H1 (cell line): ENCODE results near the gene LDAH.

Source experiments
- CHD7 ChIP-seq: fragments of 300-600 bp; sonication (generic); IDR thresholded peaks from 2 replicates; pipeline ENCODE4 v1.7.1; 2012; ENCODE audit warnings: low read length, moderate library complexity, mild to moderate bottlenecking, inconsistent platforms; ENCODE audit not compliant: insufficient replicate concordance
- CREB1 ChIP-seq: IDR thresholded peaks from 2 replicates; pipeline ENCODE4 v1.6.1; 2012; ENCODE audit warnings: inconsistent platforms
- EP300 ChIP-seq, 2 experiments: IDR thresholded peaks; 1 replicate in 1 of 2; 2 replicates in 1 of 2; pipeline ENCODE4 v1.6.1; 2011 to 2012; ENCODE audit warnings: low read depth in 2 of 2, low read length in 2 of 2, mild to moderate bottlenecking in 2 of 2, borderline replicate concordance in 1 of 2, inconsistent platforms in 1 of 2, moderate library complexity in 1 of 2
- POLR2AphosphoS5 ChIP-seq: IDR thresholded peaks from 2 replicates; pipeline ENCODE4 v1.6.1; 2011; ENCODE audit warnings: low read depth, low read length
- POU5F1 ChIP-seq: IDR thresholded peaks from 2 replicates; pipeline ENCODE4 v1.6.1; 2011; ENCODE audit warnings: low read depth, mild to moderate bottlenecking, low read length, moderate library complexity
- TCF12 ChIP-seq: IDR thresholded peaks from 2 replicates; pipeline ENCODE4 v1.6.1; 2011; ENCODE audit warnings: low read depth, mild to moderate bottlenecking, low read length
- TEAD4 ChIP-seq: IDR thresholded peaks from 2 replicates; pipeline ENCODE4 v1.6.1; 2012; ENCODE audit warnings: low read depth, low read length, inconsistent platforms, mixed read lengths
- USF2 ChIP-seq: IDR thresholded peaks from 2 replicates; pipeline ENCODE4 v1.6.1; 2011; ENCODE audit warnings: low read length, improper control_type of control experiment
- TF ChIP-seq, protein P1 (sequence below), 3 experiments: IDR thresholded peaks; 1 replicate in 2 of 3; 2 replicates in 1 of 3; pipeline versions ENCODE4 v1.5.1 to v1.6.1; 2011; ENCODE audit warnings: low read length in 3 of 3, mild to moderate bottlenecking in 3 of 3, inconsistent platforms in 2 of 3, low read depth in 1 of 3, moderate library complexity in 1 of 3; ENCODE audit not compliant: insufficient read depth in 1 of 3; ENCODE audit errors: control extremely low read depth in 1 of 3

DNA sequence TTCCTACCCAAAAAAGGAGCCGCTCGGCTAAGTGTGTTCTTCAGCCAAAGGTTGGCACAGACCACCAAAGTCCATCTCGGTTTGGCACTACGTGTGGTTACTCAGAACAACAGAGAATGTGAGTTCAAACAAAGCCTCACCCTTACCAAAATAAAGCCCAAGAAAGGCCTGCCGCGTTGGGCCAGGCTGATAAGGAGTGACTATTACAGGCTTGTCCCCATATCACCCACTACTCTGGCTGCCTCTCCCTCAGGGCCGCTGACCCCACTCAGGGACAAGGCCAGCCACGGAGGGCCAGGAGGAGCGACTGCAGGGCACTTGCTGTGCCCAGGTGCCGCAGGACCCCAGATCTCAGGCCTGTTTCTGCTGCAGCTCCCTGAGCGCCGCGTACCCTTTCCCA is 185.8 kb downstream of the LDAH start:
- TF ChIP-seq, protein P1, sequence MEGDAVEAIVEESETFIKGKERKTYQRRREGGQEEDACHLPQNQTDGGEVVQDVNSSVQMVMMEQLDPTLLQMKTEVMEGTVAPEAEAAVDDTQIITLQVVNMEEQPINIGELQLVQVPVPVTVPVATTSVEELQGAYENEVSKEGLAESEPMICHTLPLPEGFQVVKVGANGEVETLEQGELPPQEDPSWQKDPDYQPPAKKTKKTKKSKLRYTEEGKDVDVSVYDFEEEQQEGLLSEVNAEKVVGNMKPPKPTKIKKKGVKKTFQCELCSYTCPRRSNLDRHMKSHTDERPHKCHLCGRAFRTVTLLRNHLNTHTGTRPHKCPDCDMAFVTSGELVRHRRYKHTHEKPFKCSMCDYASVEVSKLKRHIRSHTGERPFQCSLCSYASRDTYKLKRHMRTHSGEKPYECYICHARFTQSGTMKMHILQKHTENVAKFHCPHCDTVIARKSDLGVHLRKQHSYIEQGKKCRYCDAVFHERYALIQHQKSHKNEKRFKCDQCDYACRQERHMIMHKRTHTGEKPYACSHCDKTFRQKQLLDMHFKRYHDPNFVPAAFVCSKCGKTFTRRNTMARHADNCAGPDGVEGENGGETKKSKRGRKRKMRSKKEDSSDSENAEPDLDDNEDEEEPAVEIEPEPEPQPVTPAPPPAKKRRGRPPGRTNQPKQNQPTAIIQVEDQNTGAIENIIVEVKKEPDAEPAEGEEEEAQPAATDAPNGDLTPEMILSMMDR (IDR thresholded peaks at IDR 0.05; ENCODE audit: control extremely low read depth in 1 of 3, insufficient read depth in 1 of 3, low read depth in 1 of 3, low read length in 3 of 3) = no peak
- TF ChIP-seq POLR2AphosphoS5 (no peak), TCF12 (no peak), CHD7 (no peak), CREB1 (no peak), USF2 (no peak), EP300 (IDR thresholded peaks at IDR 0.05; ENCODE audit: borderline replicate concordance in 1 of 2, low read depth in 2 of 2, low read length in 2 of 2) (no peak), TEAD4 (no peak), POU5F1 (no peak)
